K562 (cell line): ENCODE data around the gene PAH. TPM values are rescaled to one million over a fixed set of nuclear protein-coding genes. Genes with fewer than 3 reads are reported as not detected.

ENCODE experiments used
- BCLAF1 ChIP-seq, 2 experiments: fragments of 450-650 bp in 1 of 2; IDR thresholded peaks; 2 replicates each; pipeline ENCODE4 v1.6.1; 2011 to 2017; ENCODE audit warnings: low read depth in 2 of 2, antibody characterized with exemption in 1 of 2, borderline replicate concordance in 1 of 2, low read length in 1 of 2, mild to moderate bottlenecking in 1 of 2, mixed read lengths in 1 of 2; ENCODE audit not compliant: control insufficient read depth in 1 of 2
- HNRNPL ChIP-seq: fragments of 200-400 bp; formaldehyde crosslinking; IDR thresholded peaks from 2 replicates; pipeline ENCODE4 v1.6.1; 2017; ENCODE audit warnings: low read depth, mild to moderate bottlenecking, low read length
- RBM39 ChIP-seq: fragments of 200-400 bp; formaldehyde crosslinking; optimal IDR thresholded peaks from 2 replicates; pipeline ENCODE3; 2018; ENCODE audit warnings: low read depth, low read length
- TAF15 ChIP-seq: fragments of 200-400 bp; formaldehyde crosslinking; IDR thresholded peaks from 2 replicates; pipeline ENCODE4 v1.6.1; 2017; ENCODE audit warnings: mild to moderate bottlenecking, low read depth, low read length, moderate library complexity
- ZNF217 ChIP-seq: sonication (generic); formaldehyde crosslinking; IDR thresholded peaks from 2 replicates; pipeline ENCODE4 v1.8.0; 2022; ENCODE audit warnings: mild to moderate bottlenecking, missing genetic modification reagents
- polyA plus RNA-seq, 8 experiments: library from polyadenylated mRNA; depleted of rRNA in 4 of 8; stranded (reverse) in 5 of 8; unstranded in 3 of 8; fragments of >200 nt; fragmentation: Nextera tagmentation in 2 of 8; fragmentation: Illumina TruSeq in 1 of 8; extraction: Ambion mirVana in 2 of 8; extraction: Trizol in 1 of 8; gene quantifications; 2 replicates each; pipeline versions ENCODE4 v1.2.1 to v1.2.3, GENCODE V29; 2011 to 2014; ENCODE audit warnings: inconsistent platforms in 1 of 8, missing spikeins in 1 of 8
- total RNA-seq, 7 experiments: library from RNA; depleted of rRNA in 6 of 7; stranded (reverse); fragments of >200 nt in 6 of 7; fragmentation: Illumina TruSeq in 2 of 7; extraction: Trizol in 2 of 7; gene quantifications; 2 replicates each; pipeline versions ENCODE4 v1.2.1 to v1.2.3, GENCODE V29; 2011 to 2021; ENCODE audit warnings: low replicate concordance in 1 of 7
- TF ChIP-seq, protein P1 (sequence below): IDR thresholded peaks from 2 replicates; pipeline ENCODE4 v1.6.1; 2016; ENCODE audit warnings: missing genetic modification characterization, missing compliant biosample characterization

PAH gene
- total and polyA plus RNA-seq, 9 of the 15 experiments (the other 6 are each of a cell fraction or from before 2014, with no cell fraction given), result 0.13 to 0.75 (median 0.69) TPM; not detected in 6

DNA sequence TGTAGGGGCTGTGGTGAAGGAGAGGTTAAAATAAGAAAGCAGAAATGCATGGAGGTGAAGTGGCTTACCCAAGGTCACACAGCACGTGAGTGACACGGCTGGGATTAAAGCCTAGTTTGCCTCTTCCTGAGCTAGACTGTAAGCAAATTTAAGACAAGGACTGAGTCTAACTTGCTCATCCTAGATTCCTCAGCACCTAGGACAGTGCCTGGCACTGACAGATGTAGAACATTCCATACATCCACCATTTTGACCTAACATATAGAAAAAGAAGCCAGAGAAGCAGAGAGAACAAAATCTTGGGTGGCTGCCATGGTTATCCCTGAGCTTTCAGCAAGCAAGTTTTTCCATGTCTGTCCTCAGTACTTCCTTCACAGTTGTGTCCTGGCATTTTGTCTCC lies 110.5 kb downstream of the PAH start (continued):
- TF ChIP-seq, protein P1, sequence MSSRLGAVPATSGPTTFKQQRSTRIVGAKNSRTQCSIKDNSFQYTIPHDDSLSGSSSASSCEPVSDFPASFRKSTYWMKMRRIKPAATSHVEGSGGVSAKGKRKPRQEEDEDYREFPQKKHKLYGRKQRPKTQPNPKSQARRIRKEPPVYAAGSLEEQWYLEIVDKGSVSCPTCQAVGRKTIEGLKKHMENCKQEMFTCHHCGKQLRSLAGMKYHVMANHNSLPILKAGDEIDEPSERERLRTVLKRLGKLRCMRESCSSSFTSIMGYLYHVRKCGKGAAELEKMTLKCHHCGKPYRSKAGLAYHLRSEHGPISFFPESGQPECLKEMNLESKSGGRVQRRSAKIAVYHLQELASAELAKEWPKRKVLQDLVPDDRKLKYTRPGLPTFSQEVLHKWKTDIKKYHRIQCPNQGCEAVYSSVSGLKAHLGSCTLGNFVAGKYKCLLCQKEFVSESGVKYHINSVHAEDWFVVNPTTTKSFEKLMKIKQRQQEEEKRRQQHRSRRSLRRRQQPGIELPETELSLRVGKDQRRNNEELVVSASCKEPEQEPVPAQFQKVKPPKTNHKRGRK (tag), result no peak
- TF ChIP-seq RBM39 (no peak), HNRNPL (no peak), BCLAF1 (IDR thresholded peaks at IDR 0.05; ENCODE audit: borderline replicate concordance in 1 of 2, control insufficient read depth in 1 of 2, low read depth in 2 of 2, low read length in 1 of 2) (no peak), ZNF217 (CRISPR knock-in tag) (no peak), TAF15 (no peak)
- TF ChIP-seq, all 486 proteins: peak for 3
